Gastrocnemius medialis (tissue), 4 donors: Measurements from ENCODE around the gene SMAD6. TPM values are rescaled to one million over a fixed set of nuclear protein-coding genes. Genes with fewer than 3 reads are reported as not detected.
"Not testable (repeated sequence)": the region's sequence is repeated elsewhere in the genome, so short reads cannot be mapped to it uniquely, and the experiment has no call there.

Source experiments
- ATAC-seq, 2 donors: fragments of 150-250 bp; one replicate each; pipeline ENCODE4 v1.9.1; 2016
- DNase-seq, 2 donors: peaks; one replicate each; pipeline ENCODE4 v3.0.0-alpha.2; 2019
- H3K27ac ChIP-seq, 4 donors: fragments of 200-600 bp; sonication (generic); 1 replicate in 1 of 4; 2 replicates in 3 of 4; pipeline ENCODE4 v1.5.1; 2016 to 2018; ENCODE audit warnings: mild to moderate bottlenecking in 2 of 4, moderate library complexity in 1 of 4
- H3K27me3 ChIP-seq, 3 donors: fragments of 200-600 bp; sonication (generic) in 2 of 3; 1 replicate in 1 of 3; 2 replicates in 2 of 3; pipeline versions ENCODE4 v1.5.1 to v1.6.0; 2016 to 2019; ENCODE audit warnings: mild to moderate bottlenecking in 1 of 3, moderate library complexity in 1 of 3
- H3K36me3 ChIP-seq, 2 donors: fragments of 200-600 bp; sonication (generic) in 1 of 2; one replicate each; pipeline ENCODE4 v1.5.1; 2017 to 2018
- H3K4me1 ChIP-seq, 2 donors: fragments of 200-600 bp; sonication (generic) in 1 of 2; one replicate each; pipeline ENCODE4 v1.5.1; 2016 to 2017; ENCODE audit warnings: mild to moderate bottlenecking in 2 of 2
- H3K4me3 ChIP-seq, 4 donors: fragments of 200-600 bp; sonication (generic) in 3 of 4; 1 replicate in 1 of 4; 2 replicates in 3 of 4; pipeline ENCODE4 v1.5.1; 2016 to 2019; ENCODE audit warnings: mild to moderate bottlenecking in 2 of 4
- H3K9me3 ChIP-seq, 3 donors: fragments of 200-600 bp; sonication (generic) in 2 of 3; 1 replicate in 1 of 3; 2 replicates in 2 of 3; pipeline ENCODE4 v1.5.1; 2016 to 2019
- POLR2A ChIP-seq, 2 donors: fragments of 450-650 bp; IDR thresholded peaks; one replicate each; pipeline ENCODE4 v1.6.1; 2017; ENCODE audit warnings: antibody characterized with exemption in 2 of 2, mild to moderate bottlenecking in 2 of 2, moderate library complexity in 2 of 2
- in situ Hi-C, 4 donors: fragments of 200-750 bp; cut with MboI; loops; one replicate each; pipeline versions ENCODE4 v1.15.0 to v1.8.0; 2017; ENCODE audit warnings: low sequenced_read_pairs in 4 of 4
- intact Hi-C: fragments of 100-400 bp; cut with DNase I; formaldehyde crosslinking; loops from one replicate; pipeline ENCODE4 v1.15.1; 2023; ENCODE audit warnings: low total_unique reads
- total RNA-seq, 4 donors: library from RNA; depleted of rRNA; stranded (reverse); fragments of >200 nt; gene quantifications; one replicate each; pipeline versions ENCODE4 v1.1.0 to v1.2.3, GENCODE V29; 2016
- TF ChIP-seq, protein P1 (sequence below), 5 experiments: fragments of 450-650 bp in 3 of 5; fragments of 200-600 bp in 2 of 5; sonication (generic) in 2 of 5; IDR thresholded peaks in 4 of 5; conservative IDR thresholded peaks in 1 of 5; 1 replicate in 4 of 5; 2 replicates in 1 of 5; pipeline ENCODE4 v1.5.1; 2016 to 2019; ENCODE audit warnings: antibody characterized with exemption in 5 of 5, mild to moderate bottlenecking in 3 of 5, moderate library complexity in 3 of 5

Gene SMAD6
- total RNA-seq, 4 donors from 2014 or later = 2.2 to 3.7 (median 2.4) TPM

DNA sequence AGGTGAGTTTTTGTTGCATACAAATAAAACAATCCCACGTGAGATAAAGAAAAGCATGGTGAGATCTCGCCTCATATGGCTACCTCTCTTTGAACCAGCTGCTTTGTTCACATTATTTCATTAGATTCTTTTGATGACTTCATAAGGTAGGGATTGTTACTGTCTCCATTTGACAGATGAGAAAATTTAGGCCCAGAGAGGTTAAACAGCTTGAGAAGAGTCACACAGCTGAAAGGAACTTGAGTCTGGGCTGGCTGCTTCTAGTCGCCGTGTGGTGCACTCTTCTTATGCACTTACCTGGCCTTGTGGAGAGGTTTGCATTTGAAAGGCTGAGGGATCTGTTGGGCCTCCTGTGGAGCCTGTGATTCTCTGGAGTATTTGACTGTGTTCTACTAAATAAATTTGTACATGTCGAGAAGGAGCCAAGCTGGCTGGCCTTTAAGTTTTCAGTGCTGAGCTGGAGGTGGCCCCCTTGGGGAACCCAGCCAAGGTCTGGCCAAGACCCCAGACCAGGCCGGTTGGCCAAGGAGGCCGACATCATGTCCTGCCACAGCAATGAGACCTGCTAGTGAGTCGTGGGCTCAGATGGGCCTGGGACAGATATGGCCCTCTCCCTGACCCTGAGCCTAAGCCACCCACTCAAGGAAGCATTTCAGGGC is 125.1 kb downstream of the SMAD6 start:
- no peak overlapping the region for H3K27ac ChIP-seq
- no peak overlapping the region for H3K4me3 ChIP-seq
- TF ChIP-seq POLR2A (IDR thresholded peaks at IDR 0.05) = no peak
- TF ChIP-seq, protein P1, sequence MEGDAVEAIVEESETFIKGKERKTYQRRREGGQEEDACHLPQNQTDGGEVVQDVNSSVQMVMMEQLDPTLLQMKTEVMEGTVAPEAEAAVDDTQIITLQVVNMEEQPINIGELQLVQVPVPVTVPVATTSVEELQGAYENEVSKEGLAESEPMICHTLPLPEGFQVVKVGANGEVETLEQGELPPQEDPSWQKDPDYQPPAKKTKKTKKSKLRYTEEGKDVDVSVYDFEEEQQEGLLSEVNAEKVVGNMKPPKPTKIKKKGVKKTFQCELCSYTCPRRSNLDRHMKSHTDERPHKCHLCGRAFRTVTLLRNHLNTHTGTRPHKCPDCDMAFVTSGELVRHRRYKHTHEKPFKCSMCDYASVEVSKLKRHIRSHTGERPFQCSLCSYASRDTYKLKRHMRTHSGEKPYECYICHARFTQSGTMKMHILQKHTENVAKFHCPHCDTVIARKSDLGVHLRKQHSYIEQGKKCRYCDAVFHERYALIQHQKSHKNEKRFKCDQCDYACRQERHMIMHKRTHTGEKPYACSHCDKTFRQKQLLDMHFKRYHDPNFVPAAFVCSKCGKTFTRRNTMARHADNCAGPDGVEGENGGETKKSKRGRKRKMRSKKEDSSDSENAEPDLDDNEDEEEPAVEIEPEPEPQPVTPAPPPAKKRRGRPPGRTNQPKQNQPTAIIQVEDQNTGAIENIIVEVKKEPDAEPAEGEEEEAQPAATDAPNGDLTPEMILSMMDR (IDR thresholded peaks at IDR 0.05 in 4 of 5, conservative IDR thresholded peaks at IDR 0.05 in 1 of 5) = no peak
- intact Hi-C loops (no loop called here), in situ Hi-C loops (no loop called here)
- no peaks in the 10 kb centered on the region for H3K9me3 ChIP-seq
- DNase-seq = no peak
- no peaks in the 10 kb centered on the region for H3K36me3 ChIP-seq
- H3K4me1 ChIP-seq = no peaks in the 10 kb centered on the region
- ATAC-seq = no peak
- no peaks in the 10 kb centered on the region for H3K27me3 ChIP-seq

DNA sequence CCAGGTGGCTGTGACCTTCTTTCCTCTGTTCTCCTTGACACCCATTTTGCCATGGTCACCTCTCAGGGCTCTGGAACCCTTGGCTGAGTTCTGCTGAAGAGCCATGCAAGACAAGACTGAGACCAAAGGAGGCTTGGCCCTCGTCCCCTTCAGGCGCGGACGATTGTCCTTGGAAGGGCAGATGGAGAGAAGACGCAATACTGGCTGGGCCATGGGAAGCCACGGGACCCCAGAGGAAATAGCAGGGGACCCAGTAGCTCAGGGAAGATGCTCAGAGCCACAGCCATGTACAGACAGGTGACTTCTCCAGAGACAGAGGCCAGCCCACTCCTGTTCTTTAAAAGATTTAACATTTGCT is 125.6 kb downstream of the SMAD6 start:
- Histone ChIP-seq H3K36me3 (no peaks in the 10 kb centered on the region), H3K4me1 (no peaks in the 10 kb centered on the region), H3K9me3 (no peaks in the 10 kb centered on the region), H3K27ac (no peak overlapping the region), H3K27me3 (no peaks in the 10 kb centered on the region), H3K4me3 (no peak overlapping the region)
- in situ Hi-C loops = no loop called here
- TF ChIP-seq, protein P1 (IDR thresholded peaks at IDR 0.05 in 4 of 5, conservative IDR thresholded peaks at IDR 0.05 in 1 of 5) = no peak
- no peak for TF ChIP-seq POLR2A (IDR thresholded peaks at IDR 0.05)
- no peak for ATAC-seq
- intact Hi-C loops = no loop called here
- no peak for DNase-seq

DNA sequence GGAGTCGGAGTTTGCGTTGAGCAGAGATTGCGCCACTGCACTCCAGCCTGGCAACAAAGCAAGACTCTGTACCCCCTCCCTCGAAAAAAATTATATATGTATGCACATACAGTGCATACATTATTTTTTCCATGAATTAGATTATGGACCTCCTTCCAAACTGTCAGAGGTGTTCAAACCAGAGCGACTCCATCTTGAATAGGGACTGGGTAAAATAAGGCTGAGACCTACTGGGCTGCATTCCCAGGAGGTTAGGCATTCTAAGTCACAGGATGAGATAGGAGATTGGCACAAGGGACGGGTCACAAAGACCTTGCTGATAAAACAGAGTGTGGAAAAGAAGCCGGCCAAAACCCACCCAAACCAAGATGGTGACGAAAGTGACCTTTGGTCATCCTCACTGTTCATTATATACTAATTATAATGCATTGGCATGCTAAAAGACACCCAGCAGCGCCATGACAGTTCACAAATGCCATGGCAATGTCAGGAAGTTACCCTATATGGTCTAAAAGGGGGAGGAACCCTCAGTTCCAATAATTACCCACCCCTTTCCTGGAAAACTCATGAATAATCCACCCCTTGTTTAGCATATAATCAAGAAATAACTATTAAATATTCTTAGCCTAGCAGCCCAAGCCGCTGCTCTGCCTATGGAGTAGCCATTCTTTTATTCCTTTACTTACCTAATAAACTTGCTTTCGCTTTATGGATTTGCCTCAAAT is 126.9 kb downstream of the SMAD6 start:
- H3K4me3 ChIP-seq, H3K9me3 ChIP-seq, H3K4me1 ChIP-seq, in situ Hi-C loops, ATAC-seq, H3K27ac ChIP-seq, H3K27me3 ChIP-seq, H3K36me3 ChIP-seq, DNase-seq, intact Hi-C loops: not testable (repeated sequence)

DNA sequence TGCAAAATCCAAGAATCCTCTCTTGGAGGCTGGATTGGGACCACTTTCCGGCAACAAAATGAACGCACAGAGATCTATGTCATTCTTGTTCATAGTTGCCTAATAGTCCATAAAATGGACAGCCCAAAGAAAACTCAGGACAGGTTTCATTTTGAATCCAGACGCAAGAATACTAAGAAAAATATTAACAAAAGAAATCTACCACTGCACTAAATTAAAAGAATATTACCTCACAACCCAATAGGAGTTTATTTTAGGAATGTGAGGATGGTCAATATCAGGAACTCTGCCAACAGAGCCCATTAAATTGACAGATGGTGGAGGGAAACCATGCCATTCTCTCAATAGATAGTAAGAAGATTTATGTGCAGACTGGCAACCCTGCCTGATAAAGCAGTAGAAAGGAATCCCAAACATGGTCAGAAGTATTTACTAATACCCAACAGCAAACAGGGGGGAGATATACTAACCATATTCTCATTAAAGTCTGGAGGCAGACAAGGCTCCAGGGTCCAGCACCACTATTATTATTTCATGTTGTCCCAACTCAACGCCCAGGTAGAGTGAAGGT is 127.6 kb downstream of the SMAD6 start:
- no peaks in the 10 kb centered on the region for H3K4me1 ChIP-seq

DNA sequence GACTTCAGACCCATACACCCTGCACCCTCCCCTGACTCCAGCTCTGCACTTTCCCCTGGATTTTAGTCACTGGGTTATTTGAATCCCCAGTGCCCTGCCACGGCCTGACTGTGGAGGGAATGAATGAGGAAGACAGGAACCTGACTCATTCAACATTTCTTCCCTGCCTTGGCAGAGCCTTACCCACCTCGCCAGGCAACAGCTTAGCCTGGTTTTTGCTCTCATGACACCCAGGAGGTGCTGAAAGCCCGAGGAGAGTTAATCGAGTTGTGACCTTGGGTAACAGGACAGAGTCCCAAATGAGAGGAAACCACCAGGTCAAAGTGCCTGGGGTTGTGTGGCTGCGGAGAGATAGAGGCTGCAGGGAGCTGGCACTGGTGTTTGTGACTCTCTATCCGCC is 128.3 kb downstream of the SMAD6 start:
- ATAC-seq (no peak), DNase-seq (no peak)
- Histone ChIP-seq H3K4me1 (no peaks in the 10 kb centered on the region), H3K9me3 (no peaks in the 10 kb centered on the region), H3K4me3 (no peak overlapping the region), H3K36me3 (no peaks in the 10 kb centered on the region), H3K27ac (no peak overlapping the region), H3K27me3 (no peaks in the 10 kb centered on the region)
- intact Hi-C loops = no loop called here
- in situ Hi-C loops = no loop called here
- no peak for TF ChIP-seq POLR2A (IDR thresholded peaks at IDR 0.05)
- TF ChIP-seq, protein P1 (IDR thresholded peaks at IDR 0.05 in 4 of 5, conservative IDR thresholded peaks at IDR 0.05 in 1 of 5) = no peak

More for the DNA sequence above, 127.6 kb downstream of the SMAD6 start:
- no peak overlapping the region for H3K27ac ChIP-seq
- H3K36me3 ChIP-seq = no peaks in the 10 kb centered on the region
- TF ChIP-seq, protein P1 (IDR thresholded peaks at IDR 0.05 in 4 of 5, conservative IDR thresholded peaks at IDR 0.05 in 1 of 5) = no peak
- TF ChIP-seq POLR2A (IDR thresholded peaks at IDR 0.05) = no peak
- H3K4me3 ChIP-seq = no peak overlapping the region
- DNase-seq (no peak), ATAC-seq (no peak)
- in situ Hi-C loops (no loop called here), intact Hi-C loops (no loop called here)
- H3K9me3 ChIP-seq = no peaks in the 10 kb centered on the region
- no peaks in the 10 kb centered on the region for H3K27me3 ChIP-seq
